SW 1271 (cell line): ENCODE data around the gene PDGFRA.
A peak's percentile ranks its signal among the peaks of the same experiment; 100 is the strongest.
"Not testable (repeated sequence)": the region's sequence is repeated elsewhere in the genome, so short reads cannot be mapped to it uniquely, and the experiment has no call there.

Source experiments
- DNase-seq, 2 experiments: peaks; one replicate each; lab custom pipeline; 2025; lab: John Stamatoyannopoulos, UW

PDGFRA gene

GRCh38 chr4:54227256-54228055, 1.6 kb upstream of the PDGFRA start:
- peak in 1 of 2 experiments; percentile 62 for DNase-seq

- DNase-seq: peak; percentile 12 to 62
Observed at GRCh38 chr4:54228056-54228527, 1.0 kb upstream of the PDGFRA start.

- DNase-seq: no peak
Observed at GRCh38 chr4:54228546-54228945, 547 bp upstream of the PDGFRA start.

GRCh38 chr4:54229631-54230483, 764 bp downstream of the PDGFRA start:
- DNase-seq: no peak

GRCh38 chr4:54230484-54231418, 1.7 kb downstream of the PDGFRA start:
- no peak for DNase-seq

GRCh38 chr4:54231419-54231767, 2.3 kb downstream of the PDGFRA start:
- DNase-seq: no peak

- no peak for DNase-seq
Observed at GRCh38 chr4:54231768-54232688, 2.9 kb downstream of the PDGFRA start.

- DNase-seq: peak; percentile 22 to 62
Observed at GRCh38 chr4:54233277-54233696, 4.2 kb downstream of the PDGFRA start.

- DNase-seq: peak in 1 of 2 experiments; percentile 51
Observed at GRCh38 chr4:54233697-54234496, 4.8 kb downstream of the PDGFRA start.

GRCh38 chr4:54234497-54235205, 5.6 kb downstream of the PDGFRA start:
- no peak for DNase-seq

GRCh38 chr4:54236316-54236715, 7.2 kb downstream of the PDGFRA start:
- DNase-seq: not testable (repeated sequence)

GRCh38 chr4:54237770-54238169, 8.7 kb downstream of the PDGFRA start:
- DNase-seq: no peak

GRCh38 chr4:54238389-54238788, 9.3 kb downstream of the PDGFRA start:
- no peak for DNase-seq

- DNase-seq: not testable (repeated sequence)
Observed at GRCh38 chr4:54241268-54241823, 12.3 kb downstream of the PDGFRA start.

- DNase-seq: not testable (repeated sequence)
Observed at GRCh38 chr4:54243541-54243940, 14.4 kb downstream of the PDGFRA start.

GRCh38 chr4:54252312-54252711, 23.2 kb downstream of the PDGFRA start:
- not testable (repeated sequence) for DNase-seq

GRCh38 chr4:54254116-54254914, 25.2 kb downstream of the PDGFRA start:
- no peak for DNase-seq

- DNase-seq: no peak
Observed at GRCh38 chr4:54254915-54255246, 25.8 kb downstream of the PDGFRA start.
